NCI-H510A treated with DMSO at 0.1 percent for 48 hours (cell line): ENCODE data around the gene ANTXR1.
"Not testable (repeated sequence)": the region's sequence is repeated elsewhere in the genome, so short reads cannot be mapped to it uniquely, and the experiment has no call there.

Experiments
- DNase-seq: peaks from one replicate; lab custom pipeline; 2025; lab: John Stamatoyannopoulos, UW

ANTXR1 gene

GRCh38 chr2:69211048-69211447 is 198.1 kb downstream of the ANTXR1 start:
- DNase-seq: no peak

- no peak for DNase-seq
Observed at GRCh38 chr2:69211686-69212085, 198.7 kb downstream of the ANTXR1 start.

GRCh38 chr2:69212238-69213028 is 199.5 kb downstream of the ANTXR1 start:
- no peak for DNase-seq

GRCh38 chr2:69213201-69213600 is 200.2 kb downstream of the ANTXR1 start:
- DNase-seq: no peak

GRCh38 chr2:69213782-69214181 is 200.8 kb downstream of the ANTXR1 start:
- no peak for DNase-seq

- DNase-seq: no peak
Observed at GRCh38 chr2:69214898-69215297, 201.9 kb downstream of the ANTXR1 start.

- no peak for DNase-seq
Observed at GRCh38 chr2:69216535-69217332, 203.8 kb downstream of the ANTXR1 start.

- DNase-seq: peak; percentile 79
Observed at GRCh38 chr2:69217333-69218080, 204.5 kb downstream of the ANTXR1 start.

GRCh38 chr2:69221512-69221911 is 208.5 kb downstream of the ANTXR1 start:
- no peak for DNase-seq

- DNase-seq: no peak
Observed at GRCh38 chr2:69221960-69222751, 209.2 kb downstream of the ANTXR1 start.

- no peak for DNase-seq
Observed at GRCh38 chr2:69222953-69223658, 210.1 kb downstream of the ANTXR1 start.

GRCh38 chr2:69223759-69224511 is 211.0 kb downstream of the ANTXR1 start:
- DNase-seq: peak; percentile 88

GRCh38 chr2:69224512-69224837 is 211.5 kb downstream of the ANTXR1 start:
- DNase-seq: no peak

- no peak for DNase-seq
Observed at GRCh38 chr2:69225933-69226332, 213.0 kb downstream of the ANTXR1 start.

GRCh38 chr2:69226903-69227302 is 213.9 kb downstream of the ANTXR1 start:
- DNase-seq: no peak

GRCh38 chr2:69227716-69228115 is 214.7 kb downstream of the ANTXR1 start:
- DNase-seq: no peak

- DNase-seq: not testable (repeated sequence)
Observed at GRCh38 chr2:69230946-69231345, 218.0 kb downstream of the ANTXR1 start.

- no peak for DNase-seq
Observed at GRCh38 chr2:69231612-69232277, 218.8 kb downstream of the ANTXR1 start.

- not testable (repeated sequence) for DNase-seq
Observed at GRCh38 chr2:69235835-69236234, 222.9 kb downstream of the ANTXR1 start.
